HG03442 (cell line): ENCODE data around the gene C2CD3.
A peak's percentile ranks its signal among the peaks of the same experiment; 100 is the strongest.

ENCODE experiments used
- ATAC-seq: cut with Tn5 transposase; IDR thresholded peaks from one replicate; pipeline ENCODE4 v1.9.1; 2021; ENCODE audit warnings: mild to moderate bottlenecking, moderate library complexity; ENCODE audit not compliant: unreplicated experiment

Gene C2CD3

GRCh38 chr11:74024261-74025029, 146.4 kb downstream of the C2CD3 start:
- no peak for ATAC-seq

- ATAC-seq: no peak
Measured at GRCh38 chr11:74023276-74023675, 147.5 kb downstream of the C2CD3 start.

GRCh38 chr11:74022546-74022945, 148.3 kb downstream of the C2CD3 start:
- ATAC-seq: no peak

- ATAC-seq: no peak
Measured at GRCh38 chr11:74021998-74022397, 148.8 kb downstream of the C2CD3 start.

- peak; percentile 55 for ATAC-seq
Measured at GRCh38 chr11:74020539-74020938, 150.3 kb downstream of the C2CD3 start.

GRCh38 chr11:74019860-74020259, 150.9 kb downstream of the C2CD3 start:
- ATAC-seq: no peak

GRCh38 chr11:74019104-74019738, 151.6 kb downstream of the C2CD3 start:
- no peak for ATAC-seq

GRCh38 chr11:74018331-74019005, 152.3 kb downstream of the C2CD3 start:
- ATAC-seq: no peak

- no peak for ATAC-seq
Measured at GRCh38 chr11:74017631-74018030, 153.2 kb downstream of the C2CD3 start.

GRCh38 chr11:74015919-74016684, 154.7 kb downstream of the C2CD3 start:
- no peak for ATAC-seq

- ATAC-seq: no peak
Measured at GRCh38 chr11:74014880-74015279, 155.9 kb downstream of the C2CD3 start.

GRCh38 chr11:74013141-74013540, 157.7 kb downstream of the C2CD3 start:
- ATAC-seq: no peak

GRCh38 chr11:74012074-74012809, 158.6 kb downstream of the C2CD3 start:
- ATAC-seq: no peak

- ATAC-seq: peak; percentile 75
Measured at GRCh38 chr11:74011360-74012073, 159.3 kb downstream of the C2CD3 start.

- ATAC-seq: no peak
Measured at GRCh38 chr11:74010306-74011300, 160.2 kb downstream of the C2CD3 start.

GRCh38 chr11:74009675-74010305, 161.0 kb downstream of the C2CD3 start:
- no peak for ATAC-seq

GRCh38 chr11:74009230-74009547, 161.6 kb downstream of the C2CD3 start:
- ATAC-seq: no peak
